Left lung (tissue), 14 donors: Measurements from ENCODE around the gene UMOD. TPM values are rescaled to one million over a fixed set of nuclear protein-coding genes. Genes with fewer than 3 reads are reported as not detected.

Source experiments
- ATAC-seq: fragments of 200-7000 bp; cut with Tn5 transposase; one replicate; pipeline ENCODE4 v1.9.1; 2020; ENCODE audit warnings: moderate library complexity
- DNase-seq, 4 donors: peaks; one replicate each; pipeline ENCODE4 v3.0.0-alpha.2; 2013 to 2020
- H3K27ac ChIP-seq, 2 donors: fragments of 200-600 bp; sonication (generic) in 1 of 2; one replicate each; pipeline versions ENCODE4 v1.5.0 to v1.8.0; 2020 to 2021
- H3K27me3 ChIP-seq, 2 donors: fragments of 200-600 bp; sonication (generic) in 1 of 2; one replicate each; pipeline versions ENCODE4 v1.5.0 to v1.8.0; 2020 to 2021
- H3K36me3 ChIP-seq, 2 donors: fragments of 200-600 bp; sonication (generic) in 1 of 2; one replicate each; pipeline versions ENCODE4 v1.5.0 to v1.8.0; 2020 to 2021
- H3K4me1 ChIP-seq, 2 donors: fragments of 200-600 bp; one replicate each; pipeline ENCODE4 v1.8.0; 2021
- H3K4me3 ChIP-seq, 2 donors: fragments of 200-600 bp; sonication (generic) in 1 of 2; one replicate each; pipeline versions ENCODE4 v1.5.0 to v1.8.0; 2020 to 2021; ENCODE audit warnings: mild to moderate bottlenecking in 1 of 2
- H3K9me3 ChIP-seq, 2 donors: fragments of 200-600 bp; sonication (generic) in 1 of 2; one replicate each; pipeline versions ENCODE4 v1.5.0 to v1.8.0; 2020 to 2021
- CTCF ChIP-seq, 2 donors: fragments of 200-600 bp; sonication (generic) in 1 of 2; IDR thresholded peaks; one replicate each; pipeline versions ENCODE4 v1.5.0 to v1.8.0; 2021; ENCODE audit warnings: antibody characterized with exemption in 2 of 2
- intact Hi-C, 2 donors: fragments of 100-400 bp; cut with DNase I; formaldehyde crosslinking; loops; one replicate each; pipeline versions ENCODE4 v1.11.2 to v1.14.2; 2022
- long read RNA-seq, 12 donors: library from polyadenylated mRNA in 2 of 12; unstranded in 2 of 12; transcript quantifications; one replicate each; pipeline ENCODE4 v2.0.0 and lab custom pipeline, GENCODE V29; 2019 to 2026
- polyA plus RNA-seq, 6 donors: library from polyadenylated mRNA; unstranded; fragments of 120-200 nt; gene quantifications; one replicate each; pipeline ENCODE4 v1.2.1, GENCODE V29; 2013; ENCODE audit not compliant: insufficient read length in 6 of 6
- total RNA-seq, 2 donors: library from RNA; stranded (reverse); fragmentation: NEBNext Ultra II Directional; extraction: Animal tissue kit (Norgen Biotek cat#: 25700); gene quantifications; one replicate each; pipeline ENCODE4 v1.2.1, GENCODE V29; 2021
- donor health status: DM: no; HTN: yes; CAD: no.
- donor health status: DM: no; HTN: no; CAD: no.

UMOD gene
- total RNA-seq (not detected), polyA plus RNA-seq (1 to 10 TPM in 1 of 6 donors, under 1 TPM in 5; 0.11 to 2.5 (median 0.20) TPM)
- long read RNA-seq, donor 1: 0 reads
- long read RNA-seq, donor 2, partial matches to known transcripts: 0 of 1 reads
- long read RNA-seq, donor 2, other reads (novel, unspliced or antisense): 0 of 1 reads
- long read RNA-seq, donor 3: 0 reads
- long read RNA-seq, donor 4: 0 reads
- long read RNA-seq, donor 5: 0 reads
- long read RNA-seq, donor 6: 0 reads
- long read RNA-seq, donor 7: 0 reads
- long read RNA-seq, donor 8: 0 reads
- long read RNA-seq, donor 9: 0 reads
- long read RNA-seq, donor 10: 0 reads
- long read RNA-seq, donor 11: 0 reads
- long read RNA-seq, donor 12: 0 reads

- Histone ChIP-seq H3K36me3 (no peaks in the 10 kb centered on the region), H3K27me3 (peaks cover 0 to 43% of the 10 kb centered on the region in 2 donors), H3K4me3 (no peak within 1 kb of the TSS), H3K27ac (no peak within 1 kb of the TSS), H3K9me3 (no peaks in the 10 kb centered on the region), H3K4me1 (no peaks in the 10 kb centered on the region)
- ATAC-seq (no peak), DNase-seq (no peak)
- no peak for TF ChIP-seq CTCF (IDR thresholded peaks at IDR 0.05)
- intact Hi-C loops: no loop called here
Measured at GRCh38 chr16:20352615-20353014, at the start of gene UMOD. Gene UMOD, minus strand, starts transcription at chr16:20352715. Its CDS starts 1,978 bp downstream, at chr16:20350737.

- intact Hi-C loops: no loop called here
- no peaks in the 10 kb centered on the region for H3K9me3 ChIP-seq
- H3K27ac ChIP-seq: no peak overlapping the region
Measured at GRCh38 chr16:20401475-20402016, 49.0 kb upstream of the UMOD start.

GRCh38 chr16:20401066-20401465 lies 48.6 kb upstream of the UMOD start:
- Histone ChIP-seq H3K9me3 (no peaks in the 10 kb centered on the region), H3K4me1 (no peaks in the 10 kb centered on the region), H3K27me3 (no peaks in the 10 kb centered on the region), H3K36me3 (no peaks in the 10 kb centered on the region), H3K27ac (no peak overlapping the region), H3K4me3 (no peak overlapping the region)
- TF ChIP-seq CTCF (IDR thresholded peaks at IDR 0.05): no peak
- intact Hi-C loops: no loop called here
- no peak for DNase-seq
- no peak for ATAC-seq

More at GRCh38 chr16:20401475-20402016, 49.0 kb upstream of the UMOD start:
- no peak for TF ChIP-seq CTCF (IDR thresholded peaks at IDR 0.05)
- ATAC-seq: no peak
- no peak overlapping the region for H3K4me3 ChIP-seq
- no peaks in the 10 kb centered on the region for H3K4me1 ChIP-seq
- no peaks in the 10 kb centered on the region for H3K36me3 ChIP-seq
- DNase-seq: no peak
- H3K27me3 ChIP-seq: no peaks in the 10 kb centered on the region

GRCh38 chr16:20399185-20399584 lies 46.7 kb upstream of the UMOD start:
- ATAC-seq: no peak
- intact Hi-C loops: no loop called here

More at GRCh38 chr16:20399185-20399584, 46.7 kb upstream of the UMOD start:
- no peaks in the 10 kb centered on the region for H3K36me3 ChIP-seq
- no peak for TF ChIP-seq CTCF (IDR thresholded peaks at IDR 0.05)
- no peaks in the 10 kb centered on the region for H3K27me3 ChIP-seq
- no peak for DNase-seq
- no peaks in the 10 kb centered on the region for H3K9me3 ChIP-seq
- H3K27ac ChIP-seq: no peak overlapping the region
- H3K4me1 ChIP-seq: no peaks in the 10 kb centered on the region
- H3K4me3 ChIP-seq: no peak overlapping the region
